Measurements from ENCODE around the gene IKZF3.
"Not testable (repeated sequence)": the region's sequence is repeated elsewhere in the genome, so short reads cannot be mapped to it uniquely, and the experiment has no call there.

The IKZF3 gene

DNA sequence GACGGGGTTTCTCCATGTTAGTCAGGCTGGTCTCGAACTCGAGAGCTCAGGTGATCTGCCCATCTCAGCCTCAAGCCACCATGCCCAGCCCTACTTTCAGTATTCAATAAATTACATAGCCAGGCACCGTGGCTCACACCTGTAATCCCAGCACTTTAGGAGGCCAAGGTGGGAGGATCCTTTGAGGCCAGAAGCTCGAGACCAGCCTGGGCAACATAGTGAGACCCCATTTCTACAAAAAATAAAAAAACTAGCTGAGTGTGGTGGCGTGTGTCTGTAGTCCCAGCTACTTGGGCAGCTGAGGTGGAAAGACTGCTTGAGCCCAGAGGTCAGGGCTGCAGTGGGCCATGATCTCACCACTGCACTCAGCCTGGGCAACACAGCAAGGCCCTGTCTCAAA lies 142.0 kb downstream of the IKZF3 start:
- no peak for DNase-seq (ENCODE audit: low read depth in 1 of 2, low spot score in 1 of 2)

DNA sequence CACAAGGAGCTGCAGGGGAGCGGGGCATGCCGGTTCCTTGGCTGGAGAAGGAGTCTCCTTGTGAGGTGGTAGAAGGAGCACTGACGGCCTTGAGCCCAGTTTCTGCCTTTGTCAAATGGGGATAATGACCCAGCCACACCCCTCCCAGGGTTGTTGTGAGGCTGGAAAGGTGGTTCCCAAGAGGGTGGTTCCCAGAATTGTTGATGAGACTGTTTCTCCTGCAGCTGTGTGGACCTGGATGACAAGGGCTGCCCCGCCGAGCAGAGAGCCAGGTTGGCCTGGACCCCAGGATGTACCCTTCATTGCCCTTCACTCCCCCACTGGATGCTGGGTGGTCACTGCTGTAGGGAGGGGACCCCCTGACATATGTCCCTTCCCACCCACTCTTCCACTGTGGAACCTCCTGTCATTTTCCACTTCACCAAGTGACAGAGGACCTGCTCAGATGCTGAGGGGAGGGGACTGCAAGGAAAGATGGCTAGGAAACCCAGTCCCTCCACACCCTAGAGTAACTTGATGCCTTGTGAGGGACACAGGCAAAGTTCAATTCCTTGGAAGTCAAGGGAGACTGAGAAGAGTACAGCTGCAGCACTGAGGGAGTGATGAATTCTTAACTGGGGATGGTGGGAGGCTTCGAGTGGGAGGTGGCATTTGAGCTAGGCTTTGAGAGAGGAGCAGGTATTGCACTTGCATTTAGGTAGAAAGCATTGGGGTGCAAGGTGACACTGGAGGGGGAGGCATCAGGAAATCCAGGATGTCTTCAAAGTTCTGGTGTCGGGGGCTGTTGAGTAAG lies 144.4 kb downstream of the IKZF3 start:
- DNase-seq (ENCODE audit: low read depth in 1 of 2, low spot score in 1 of 2) = no peak

DNA sequence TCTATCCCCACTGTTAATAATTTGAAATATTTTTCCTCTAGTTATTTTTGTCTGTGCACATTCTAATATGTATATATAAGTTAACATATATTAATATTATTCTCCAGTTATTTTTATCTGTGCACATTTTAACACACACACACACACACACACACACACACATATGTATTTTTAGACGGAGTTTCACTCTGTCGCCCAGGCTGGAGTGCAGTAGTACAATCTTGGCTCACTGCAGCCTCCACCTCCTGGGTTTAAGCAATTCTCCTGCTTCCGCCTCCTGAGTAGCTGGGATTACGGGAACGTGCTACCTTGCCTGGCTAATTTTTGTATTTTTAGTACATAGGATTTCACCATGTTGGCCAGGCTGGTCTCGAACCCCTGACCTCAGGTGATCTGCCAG lies 146.5 kb downstream of the IKZF3 start:
- DNase-seq (ENCODE audit: low read depth in 1 of 2, low spot score in 1 of 2) = no peak

DNA sequence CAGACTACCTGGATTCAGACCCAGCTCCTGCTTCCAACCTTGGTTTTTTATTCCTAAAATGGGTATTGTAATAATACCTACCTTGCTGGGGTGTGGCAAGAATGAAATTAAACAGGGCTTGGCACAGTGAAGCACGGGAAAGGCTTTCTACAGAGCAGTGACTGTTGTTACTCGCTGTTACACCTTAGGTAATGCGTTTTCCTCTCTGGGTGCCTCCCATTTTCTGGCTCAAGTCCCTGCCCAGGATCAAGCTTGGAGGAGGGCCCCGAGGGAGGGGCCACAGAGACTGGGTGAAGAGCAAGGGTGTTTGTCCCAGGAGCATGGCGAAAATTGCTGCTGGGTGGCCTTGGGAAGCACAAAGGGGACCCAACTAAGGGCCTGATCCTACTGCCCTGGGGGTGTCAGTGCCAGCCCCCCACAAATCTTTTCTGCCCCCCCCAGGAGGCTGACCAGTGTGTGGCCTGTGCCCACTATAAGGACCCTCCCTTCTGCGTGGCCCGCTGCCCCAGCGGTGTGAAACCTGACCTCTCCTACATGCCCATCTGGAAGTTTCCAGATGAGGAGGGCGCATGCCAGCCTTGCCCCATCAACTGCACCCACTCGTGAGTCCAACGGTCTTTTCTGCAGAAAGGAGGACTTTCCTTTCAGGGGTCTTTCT lies 147.1 kb downstream of the IKZF3 start:
- DNase-seq (ENCODE audit: low read depth in 1 of 2, low spot score in 1 of 2) = no peak

DNA sequence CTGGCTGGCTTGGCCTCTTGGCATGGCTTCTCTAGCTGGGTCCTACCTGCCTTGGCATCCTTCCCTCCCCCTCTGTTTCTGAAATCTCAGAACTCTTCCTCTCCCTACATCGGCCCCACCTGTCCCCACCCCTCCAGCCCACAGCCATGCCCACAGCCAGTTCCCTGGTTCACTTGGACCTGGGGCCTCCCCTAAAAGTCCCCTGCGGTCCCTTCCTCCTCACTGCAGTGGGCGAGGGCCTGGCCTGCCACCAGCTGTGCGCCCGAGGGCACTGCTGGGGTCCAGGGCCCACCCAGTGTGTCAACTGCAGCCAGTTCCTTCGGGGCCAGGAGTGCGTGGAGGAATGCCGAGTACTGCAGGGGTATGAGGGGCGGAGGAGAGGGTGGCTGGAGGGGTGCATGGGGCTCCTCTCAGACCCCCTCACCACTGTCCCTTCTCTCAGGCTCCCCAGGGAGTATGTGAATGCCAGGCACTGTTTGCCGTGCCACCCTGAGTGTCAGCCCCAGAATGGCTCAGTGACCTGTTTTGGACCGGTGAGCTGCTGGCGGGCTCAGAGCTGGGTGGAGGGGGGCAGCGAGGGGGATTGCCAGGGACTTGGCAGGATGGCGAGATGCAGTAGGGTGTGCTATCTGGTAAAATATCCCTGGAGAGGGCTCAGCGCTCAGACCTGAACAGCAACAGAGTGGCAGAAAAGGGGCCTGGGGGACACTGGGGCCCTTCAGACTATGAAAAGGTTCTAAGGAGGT lies 147.9 kb downstream of the IKZF3 start:
- DNase-seq (ENCODE audit: low read depth in 1 of 2, low spot score in 1 of 2) = no peak

DNA sequence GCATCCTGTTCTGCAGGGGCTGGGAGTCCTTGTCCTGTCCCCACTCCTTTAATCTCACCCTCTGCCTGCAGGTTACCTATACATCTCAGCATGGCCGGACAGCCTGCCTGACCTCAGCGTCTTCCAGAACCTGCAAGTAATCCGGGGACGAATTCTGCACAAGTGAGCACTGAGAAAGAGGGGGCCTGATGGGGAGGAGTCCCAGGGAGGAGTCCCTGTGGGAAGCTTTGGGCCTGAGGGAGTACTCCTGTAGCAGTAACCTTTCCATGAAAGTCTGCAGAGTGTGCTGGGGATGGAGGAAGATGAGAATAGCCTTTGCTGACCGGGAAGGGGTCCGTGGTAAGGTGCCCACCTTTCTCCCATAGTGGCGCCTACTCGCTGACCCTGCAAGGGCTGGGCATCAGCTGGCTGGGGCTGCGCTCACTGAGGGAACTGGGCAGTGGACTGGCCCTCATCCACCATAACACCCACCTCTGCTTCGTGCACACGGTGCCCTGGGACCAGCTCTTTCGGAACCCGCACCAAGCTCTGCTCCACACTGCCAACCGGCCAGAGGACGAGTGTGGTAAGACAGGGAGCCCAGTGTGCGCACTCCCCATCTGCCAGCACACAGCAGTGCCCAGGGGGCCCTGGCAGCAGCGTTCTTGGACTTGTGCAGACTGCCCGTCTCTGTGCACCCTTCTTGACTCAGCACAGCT lies 148.6 kb downstream of the IKZF3 start:
- DNase-seq (ENCODE audit: low read depth in 1 of 2, low spot score in 1 of 2) = no peak

DNA sequence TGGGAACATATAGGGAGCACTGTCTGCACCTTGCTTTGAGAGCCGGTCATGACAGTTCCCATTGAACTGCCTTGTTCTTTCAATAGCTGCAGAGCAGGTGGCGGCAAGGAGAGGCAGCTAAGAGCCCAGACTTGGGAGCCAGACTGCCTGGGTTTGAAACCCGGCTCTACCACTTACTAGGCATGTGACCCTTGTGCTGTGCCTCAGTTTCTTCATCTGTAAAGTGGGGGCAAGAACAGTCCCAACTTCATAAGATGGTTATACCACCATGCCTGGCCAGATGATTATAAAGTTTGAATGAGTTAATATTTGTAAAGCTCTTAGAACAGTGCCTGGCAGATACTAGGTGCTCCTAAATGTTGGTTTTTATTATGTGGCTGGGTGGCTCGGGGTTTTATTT lies 149.9 kb downstream of the IKZF3 start:
- no peak for DNase-seq (ENCODE audit: low read depth in 1 of 2, low spot score in 1 of 2)

DNA sequence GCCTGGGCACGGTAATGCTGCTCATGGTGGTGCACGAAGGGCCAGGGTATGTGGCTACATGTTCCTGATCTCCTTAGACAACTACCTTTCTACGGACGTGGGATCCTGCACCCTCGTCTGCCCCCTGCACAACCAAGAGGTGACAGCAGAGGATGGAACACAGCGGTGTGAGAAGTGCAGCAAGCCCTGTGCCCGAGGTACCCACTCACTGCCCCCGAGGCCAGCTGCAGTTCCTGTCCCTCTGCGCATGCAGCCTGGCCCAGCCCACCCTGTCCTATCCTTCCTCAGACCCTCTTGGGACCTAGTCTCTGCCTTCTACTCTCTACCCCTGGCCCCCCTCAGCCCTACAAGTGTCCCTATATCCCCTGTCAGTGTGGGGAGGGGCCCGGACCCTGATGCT lies 152.3 kb downstream of the IKZF3 start:
- DNase-seq (ENCODE audit: low read depth in 1 of 2, low spot score in 1 of 2) = no peak

DNA sequence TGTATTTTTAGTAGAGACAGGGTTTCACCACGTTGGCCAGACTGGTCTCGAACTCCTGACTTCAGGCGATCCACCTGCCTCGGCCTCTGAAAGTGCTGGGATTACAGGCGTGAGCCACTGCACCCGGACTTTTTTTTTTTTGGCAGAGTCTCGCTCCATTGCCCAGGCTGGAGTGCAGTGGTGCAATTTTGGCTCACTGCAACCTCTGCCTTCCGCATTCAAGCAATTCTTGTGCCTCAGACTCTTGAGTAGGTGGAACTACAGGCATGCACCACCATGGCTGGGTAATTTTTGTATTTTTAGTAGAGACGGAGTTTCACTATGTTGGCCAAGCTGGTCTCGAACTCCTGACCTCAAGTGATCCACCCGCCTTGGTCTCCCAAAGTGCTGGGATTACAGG lies 153.0 kb downstream of the IKZF3 start:
- DNase-seq (ENCODE audit: low read depth in 1 of 2, low spot score in 1 of 2) = not testable (repeated sequence)

DNA sequence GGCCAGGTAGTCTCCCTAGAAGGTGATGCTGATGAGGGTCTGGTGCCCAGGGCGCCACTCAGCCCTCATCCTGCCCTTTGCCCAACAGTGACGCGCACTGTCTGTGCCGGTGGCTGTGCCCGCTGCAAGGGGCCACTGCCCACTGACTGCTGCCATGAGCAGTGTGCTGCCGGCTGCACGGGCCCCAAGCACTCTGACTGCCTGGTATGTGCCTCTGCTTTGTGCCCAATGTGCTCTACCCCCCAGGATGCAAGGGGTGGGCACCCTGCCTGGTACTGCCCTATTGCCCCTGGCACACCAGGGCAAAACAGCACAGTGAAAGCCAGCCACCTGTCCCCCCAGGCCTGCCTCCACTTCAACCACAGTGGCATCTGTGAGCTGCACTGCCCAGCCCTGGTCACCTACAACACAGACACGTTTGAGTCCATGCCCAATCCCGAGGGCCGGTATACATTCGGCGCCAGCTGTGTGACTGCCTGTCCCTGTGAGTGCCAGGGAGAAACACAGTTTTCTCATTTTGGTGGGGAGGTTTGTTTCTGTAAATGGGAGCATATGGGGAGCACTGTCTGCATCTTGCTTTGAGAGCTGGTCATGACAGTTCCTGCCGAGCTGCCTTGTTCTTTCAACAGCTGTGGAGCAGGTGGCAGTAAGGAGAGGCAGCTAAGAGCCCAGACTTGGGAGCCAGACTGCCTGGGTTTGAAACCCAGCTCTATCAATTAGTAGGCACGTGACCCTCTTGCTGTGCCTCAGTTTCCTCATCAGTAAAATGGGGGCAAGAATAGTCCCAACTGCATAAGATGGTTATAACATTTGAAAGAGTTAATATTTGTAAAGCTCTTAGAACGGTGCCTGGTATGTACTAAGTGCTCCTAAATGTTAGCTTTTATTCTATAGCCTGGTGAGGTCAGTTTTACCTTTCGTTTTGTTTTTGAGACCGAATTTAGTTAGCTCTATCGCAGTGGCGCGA lies 153.8 kb downstream of the IKZF3 start:
- DNase-seq (ENCODE audit: low read depth in 1 of 2, low spot score in 1 of 2) = no peak

DNA sequence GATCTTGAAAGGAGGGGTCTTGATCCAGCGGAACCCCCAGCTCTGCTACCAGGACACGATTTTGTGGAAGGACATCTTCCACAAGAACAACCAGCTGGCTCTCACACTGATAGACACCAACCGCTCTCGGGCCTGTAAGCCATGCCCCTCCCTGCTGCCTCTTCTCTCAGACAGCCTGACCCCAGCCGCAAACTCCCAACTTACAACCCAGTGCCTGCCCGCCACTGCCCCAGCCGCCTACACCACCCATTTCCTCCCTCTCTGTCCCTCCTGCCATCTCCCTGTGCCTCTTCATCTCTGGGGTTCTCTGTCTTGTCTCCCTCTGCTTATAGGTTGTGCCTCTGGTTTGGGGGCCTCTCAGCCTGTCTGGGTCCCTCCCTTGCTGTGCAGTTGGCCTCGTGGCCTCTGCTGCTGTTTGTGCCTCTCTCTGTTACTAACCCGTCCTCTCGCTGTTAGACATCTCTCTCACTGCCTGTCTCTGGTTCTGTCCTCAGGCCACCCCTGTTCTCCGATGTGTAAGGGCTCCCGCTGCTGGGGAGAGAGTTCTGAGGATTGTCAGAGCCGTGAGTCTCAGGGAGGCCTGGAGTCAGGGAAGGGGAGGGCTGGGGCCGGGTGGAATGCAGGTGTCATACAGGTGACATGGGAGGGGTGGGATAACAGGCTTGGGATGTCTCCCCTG lies 154.7 kb downstream of the IKZF3 start:
- no peak for DNase-seq (ENCODE audit: low read depth in 1 of 2, low spot score in 1 of 2)
